ENCODE data around the gene ELP1.
"Not testable (repeated sequence)": the region's sequence is repeated elsewhere in the genome, so short reads cannot be mapped to it uniquely, and the experiment has no call there.

Gene ELP1

GRCh38 chr9:108845947-108846346 is 88.0 kb downstream of the ELP1 start:
- TF ChIP-seq, protein P1, sequence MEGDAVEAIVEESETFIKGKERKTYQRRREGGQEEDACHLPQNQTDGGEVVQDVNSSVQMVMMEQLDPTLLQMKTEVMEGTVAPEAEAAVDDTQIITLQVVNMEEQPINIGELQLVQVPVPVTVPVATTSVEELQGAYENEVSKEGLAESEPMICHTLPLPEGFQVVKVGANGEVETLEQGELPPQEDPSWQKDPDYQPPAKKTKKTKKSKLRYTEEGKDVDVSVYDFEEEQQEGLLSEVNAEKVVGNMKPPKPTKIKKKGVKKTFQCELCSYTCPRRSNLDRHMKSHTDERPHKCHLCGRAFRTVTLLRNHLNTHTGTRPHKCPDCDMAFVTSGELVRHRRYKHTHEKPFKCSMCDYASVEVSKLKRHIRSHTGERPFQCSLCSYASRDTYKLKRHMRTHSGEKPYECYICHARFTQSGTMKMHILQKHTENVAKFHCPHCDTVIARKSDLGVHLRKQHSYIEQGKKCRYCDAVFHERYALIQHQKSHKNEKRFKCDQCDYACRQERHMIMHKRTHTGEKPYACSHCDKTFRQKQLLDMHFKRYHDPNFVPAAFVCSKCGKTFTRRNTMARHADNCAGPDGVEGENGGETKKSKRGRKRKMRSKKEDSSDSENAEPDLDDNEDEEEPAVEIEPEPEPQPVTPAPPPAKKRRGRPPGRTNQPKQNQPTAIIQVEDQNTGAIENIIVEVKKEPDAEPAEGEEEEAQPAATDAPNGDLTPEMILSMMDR (IDR thresholded peaks at IDR 0.05; ENCODE audit: insufficient read depth, low read length, poor library complexity, severe bottlenecking): no peak
- no peaks in the 10 kb centered on the region for H3K27me3 ChIP-seq (replicated peaks; ENCODE audit: control insufficient read depth, insufficient read depth, low read length)
- no peaks in the 10 kb centered on the region for H3K36me3 ChIP-seq (ENCODE audit: control insufficient read depth, insufficient read depth, low read length)
- H3K4me3 ChIP-seq (replicated peaks; ENCODE audit: low read depth, low read length): no peak overlapping the region
- DNase-seq (ENCODE audit: extremely low read depth, insufficient read length): no peak

DNA sequence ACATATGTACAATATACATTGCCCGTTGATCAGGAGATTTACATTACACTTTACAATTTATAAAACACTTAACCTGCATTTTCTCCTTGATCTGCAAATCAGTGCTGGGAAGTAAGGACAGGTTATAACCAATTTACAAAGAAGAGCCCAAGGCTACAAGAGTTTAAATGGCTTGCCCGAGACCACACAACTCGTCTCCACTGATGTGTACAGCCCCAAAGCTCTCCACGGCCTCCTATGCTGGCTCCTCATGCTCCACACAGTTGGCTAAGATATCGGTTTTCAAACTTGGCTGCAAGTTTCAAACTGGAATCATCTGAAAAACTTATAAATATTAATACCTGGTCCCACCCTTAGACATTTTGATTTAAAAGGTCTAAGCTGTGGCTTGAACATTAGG is 88.4 kb downstream of the ELP1 start:
- H3K27me3 ChIP-seq (replicated peaks; ENCODE audit: control insufficient read depth, insufficient read depth, low read length): no peaks in the 10 kb centered on the region
- DNase-seq (ENCODE audit: extremely low read depth, insufficient read length): no peak
- TF ChIP-seq, protein P1 (IDR thresholded peaks at IDR 0.05; ENCODE audit: insufficient read depth, low read length, poor library complexity, severe bottlenecking): no peak
- no peak overlapping the region for H3K4me3 ChIP-seq (replicated peaks; ENCODE audit: low read depth, low read length)
- no peaks in the 10 kb centered on the region for H3K36me3 ChIP-seq (ENCODE audit: control insufficient read depth, insufficient read depth, low read length)

DNA sequence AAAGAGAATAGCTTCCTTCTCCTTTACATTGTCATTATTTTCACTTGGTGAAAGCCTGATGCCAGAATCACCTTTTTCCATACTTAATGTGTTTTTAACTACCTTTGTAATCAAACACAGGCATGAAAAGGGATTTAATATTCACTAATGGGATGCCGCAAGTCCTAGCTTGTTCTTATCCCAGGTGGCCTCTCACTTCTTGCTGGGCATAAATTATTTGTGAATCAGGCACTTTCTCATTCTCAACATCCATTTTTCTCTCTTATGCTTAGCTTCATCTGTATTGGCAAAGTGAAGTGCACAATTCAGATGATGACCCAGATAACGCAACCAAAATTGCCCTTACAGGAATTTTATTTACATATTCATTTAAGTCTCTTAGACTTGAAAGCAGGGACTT is 89.1 kb downstream of the ELP1 start:
- DNase-seq (ENCODE audit: extremely low read depth, insufficient read length): no peak
- no peak overlapping the region for H3K4me3 ChIP-seq (replicated peaks; ENCODE audit: low read depth, low read length)
- H3K36me3 ChIP-seq (ENCODE audit: control insufficient read depth, insufficient read depth, low read length): no peaks in the 10 kb centered on the region
- no peaks in the 10 kb centered on the region for H3K27me3 ChIP-seq (replicated peaks; ENCODE audit: control insufficient read depth, insufficient read depth, low read length)
- TF ChIP-seq, protein P1 (IDR thresholded peaks at IDR 0.05; ENCODE audit: insufficient read depth, low read length, poor library complexity, severe bottlenecking): no peak

DNA sequence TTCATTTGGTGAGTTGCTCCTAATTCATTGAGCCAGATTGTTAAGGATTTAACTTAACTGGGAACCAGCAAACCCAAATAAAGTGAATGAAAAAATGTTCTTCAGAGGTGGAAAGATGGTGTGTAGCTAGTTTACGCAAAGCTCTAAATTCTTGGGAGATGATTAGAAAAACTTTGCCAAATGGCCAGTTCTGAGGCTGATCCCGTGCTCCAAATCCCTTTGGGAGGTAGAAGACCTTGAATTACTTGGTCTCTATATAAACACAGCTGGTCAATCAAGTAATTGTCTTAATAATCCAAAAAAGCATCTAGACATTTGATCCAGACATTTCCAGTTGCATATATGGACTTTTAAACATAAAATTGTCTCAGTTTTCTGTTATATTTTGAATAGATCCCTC is 89.5 kb downstream of the ELP1 start:
- no peaks in the 10 kb centered on the region for H3K36me3 ChIP-seq (ENCODE audit: control insufficient read depth, insufficient read depth, low read length)
- DNase-seq (ENCODE audit: extremely low read depth, insufficient read length): no peak
- H3K4me3 ChIP-seq (replicated peaks; ENCODE audit: low read depth, low read length): no peak overlapping the region
- TF ChIP-seq, protein P1 (IDR thresholded peaks at IDR 0.05; ENCODE audit: insufficient read depth, low read length, poor library complexity, severe bottlenecking): no peak
- no peaks in the 10 kb centered on the region for H3K27me3 ChIP-seq (replicated peaks; ENCODE audit: control insufficient read depth, insufficient read depth, low read length)

GRCh38 chr9:108842610-108843295 is 91.2 kb downstream of the ELP1 start:
- no peaks in the 10 kb centered on the region for H3K36me3 ChIP-seq (ENCODE audit: control insufficient read depth, insufficient read depth, low read length)
- H3K4me3 ChIP-seq (replicated peaks; ENCODE audit: low read depth, low read length): no peak overlapping the region
- H3K27me3 ChIP-seq (replicated peaks; ENCODE audit: control insufficient read depth, insufficient read depth, low read length): no peaks in the 10 kb centered on the region
- TF ChIP-seq, protein P1 (IDR thresholded peaks at IDR 0.05; ENCODE audit: insufficient read depth, low read length, poor library complexity, severe bottlenecking): no peak
- DNase-seq (ENCODE audit: extremely low read depth, insufficient read length): no peak

DNA sequence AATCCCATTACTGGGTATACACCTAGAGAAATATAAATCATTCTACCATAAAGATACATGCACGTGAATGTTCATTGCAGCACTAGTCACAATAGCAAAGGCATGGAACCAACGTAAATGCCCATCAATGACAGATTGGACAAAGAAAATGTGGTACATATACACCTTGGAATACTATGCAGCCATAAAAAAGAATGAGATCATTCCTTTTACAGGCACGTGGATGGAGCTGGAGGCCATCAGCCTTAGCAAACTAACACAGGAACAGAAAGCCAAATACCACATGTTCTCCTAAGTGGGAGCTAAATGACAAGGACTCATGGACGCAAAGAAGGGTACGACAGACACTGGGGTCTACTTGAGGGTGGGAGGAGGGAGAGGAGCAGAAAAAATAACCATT is 94.4 kb downstream of the ELP1 start:
- not testable (repeated sequence) for H3K36me3 ChIP-seq (ENCODE audit: control insufficient read depth, insufficient read depth, low read length); DNase-seq (ENCODE audit: extremely low read depth, insufficient read length)

More for the DNA sequence above, 94.4 kb downstream of the ELP1 start:
- not testable (repeated sequence) for H3K4me3 ChIP-seq (replicated peaks; ENCODE audit: low read depth, low read length); H3K27me3 ChIP-seq (replicated peaks; ENCODE audit: control insufficient read depth, insufficient read depth, low read length)
